ENCODE results near the gene CPNE8. TPM values are rescaled to one million over a fixed set of nuclear protein-coding genes. Genes with fewer than 3 reads are reported as not detected.
A peak's percentile ranks its signal among the peaks of the same experiment; 100 is the strongest.

The CPNE8 gene
- total and polyA plus RNA-seq, 2 experiments from 2014 or later: 3.5 to 4.1 TPM

DNA sequence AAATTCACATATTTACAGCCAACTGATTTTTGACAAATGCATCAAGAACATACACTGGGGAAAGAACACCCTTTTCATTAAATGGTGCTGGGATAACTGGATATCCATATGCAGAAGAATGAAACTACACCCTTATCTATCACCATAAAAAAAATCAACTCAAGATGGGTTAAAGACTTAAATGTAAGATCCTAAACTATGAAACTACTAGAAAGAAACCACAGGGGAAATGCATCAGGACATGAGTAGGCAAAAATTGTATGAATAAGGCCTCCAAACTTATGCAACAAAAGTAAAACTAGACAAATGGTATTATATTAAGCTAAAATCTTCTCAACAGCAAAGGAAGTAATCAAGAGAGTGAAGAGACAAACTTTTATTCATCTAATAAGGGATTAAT, 242.6 kb downstream of the CPNE8 start:
- DNase-seq: peak; percentile 61
- TF ChIP-seq EZH2phosphoT487 (IDR thresholded peaks at IDR 0.05; ENCODE audit: insufficient read depth, low read depth): no peak
- TF ChIP-seq EZH2 (IDR thresholded peaks at IDR 0.05; ENCODE audit: insufficient read depth, poor library complexity, severe bottlenecking): no peak
- H2AFZ ChIP-seq: no peak overlapping the region

DNA sequence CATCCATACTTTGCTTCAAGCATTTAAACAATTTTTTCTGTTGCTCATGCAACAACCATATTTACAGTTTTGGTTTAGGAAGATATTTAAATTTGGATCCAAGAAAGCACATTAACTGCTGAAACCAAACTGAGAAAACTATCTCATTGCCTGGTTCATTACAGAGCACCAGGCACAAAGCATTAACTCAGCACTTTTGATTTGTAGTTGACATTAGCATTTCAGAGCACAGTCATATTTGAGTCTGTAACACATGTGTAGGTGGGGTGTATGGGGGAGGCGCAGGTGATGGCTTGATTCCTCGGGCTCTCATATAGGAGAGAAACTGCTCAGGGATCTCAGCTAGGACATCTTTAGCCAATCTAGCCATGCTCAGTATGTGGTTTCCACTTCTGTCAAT, 251.7 kb downstream of the CPNE8 start:
- Histone ChIP-seq H4K20me1 (ENCODE audit: insufficient read depth) (no peaks in the 10 kb centered on the region), H3K4me1 (ENCODE audit: insufficient read depth) (no peaks in the 10 kb centered on the region), H3K4me2 (ENCODE audit: unreplicated experiment) (no peak overlapping the region), H3K79me2 (ENCODE audit: insufficient read depth) (no peaks in the 10 kb centered on the region), H3K9me3 (ENCODE audit: low read depth) (no peaks in the 10 kb centered on the region), H2AFZ (no peak overlapping the region), H3K9ac (no peak overlapping the region), H3K27me3 (replicated peaks; ENCODE audit: insufficient read depth) (no peaks in the 10 kb centered on the region), H3K9me2 (ENCODE audit: insufficient read depth) (no peaks in the 10 kb centered on the region), H3K27ac (no peak overlapping the region), H3K4me3 (no peak overlapping the region), H3F3A (ENCODE audit: insufficient read depth) (no peaks in the 10 kb centered on the region), H3K36me3 (ENCODE audit: low read depth) (no peaks in the 10 kb centered on the region)
- in situ Hi-C loops (cut with MboI): no loop called here
- 39 to 41% methylated on average over 2 of the region's 2 CpGs for WGBS, 2 experiments (ENCODE audit: low coverage in 1 of 2, low lambda C conversion rate in 2 of 2, missing lambda C conversion rate in 2 of 2)
- TF ChIP-seq EZH2 (IDR thresholded peaks at IDR 0.05; ENCODE audit: insufficient read depth, poor library complexity, severe bottlenecking): no peak
- no peak for TF ChIP-seq EZH2phosphoT487 (IDR thresholded peaks at IDR 0.05; ENCODE audit: insufficient read depth, low read depth)
- DNase-seq: no peak

More for the DNA sequence above, 242.6 kb downstream of the CPNE8 start:
- Histone ChIP-seq H3K9me2 (ENCODE audit: insufficient read depth) (no peaks in the 10 kb centered on the region), H3K4me3 (no peak overlapping the region), H3K9ac (no peak overlapping the region), H3K27me3 (replicated peaks; ENCODE audit: insufficient read depth) (no peaks in the 10 kb centered on the region), H3K4me1 (ENCODE audit: insufficient read depth) (peaks cover 6% of the 10 kb centered on the region; the same call in 1 of the 2 replicates), H3K36me3 (ENCODE audit: low read depth) (no peaks in the 10 kb centered on the region), H3K27ac (peak overlapping the region; percentile 40), H3F3A (ENCODE audit: insufficient read depth) (0 out of 2 replicates have a peak, but pooled peaks cover 4% of the 10 kb centered on the region), H3K4me2 (ENCODE audit: unreplicated experiment) (no peak overlapping the region), H3K9me3 (ENCODE audit: low read depth) (no peaks in the 10 kb centered on the region), H4K20me1 (ENCODE audit: insufficient read depth) (no peaks in the 10 kb centered on the region), H3K79me2 (ENCODE audit: insufficient read depth) (no peaks in the 10 kb centered on the region)
- in situ Hi-C loops (cut with MboI): no loop called here

DNA sequence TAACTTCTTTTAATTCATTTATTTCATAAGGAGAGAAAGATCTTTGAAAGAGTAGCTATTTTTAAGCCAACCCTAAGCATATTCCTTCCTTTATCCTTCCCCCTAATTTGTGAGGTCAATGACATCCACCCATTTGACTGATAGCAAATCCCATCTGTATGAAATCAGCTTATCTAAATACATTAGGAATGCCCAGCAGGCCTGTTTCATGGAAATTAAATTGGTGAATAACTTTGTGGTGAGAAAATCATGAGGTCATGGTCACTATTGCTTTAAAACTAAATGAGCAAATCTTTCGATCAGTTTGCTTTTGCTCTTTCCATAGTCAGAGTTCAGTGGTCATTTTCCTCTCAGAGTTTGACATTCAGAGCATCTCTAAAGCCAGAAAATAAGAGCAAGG, 256.6 kb downstream of the CPNE8 start:
- no peak overlapping the region for H3K27ac ChIP-seq
- no peak overlapping the region for H3K9ac ChIP-seq
- H4K20me1 ChIP-seq (ENCODE audit: insufficient read depth): no peaks in the 10 kb centered on the region
- H3K27me3 ChIP-seq (replicated peaks; ENCODE audit: insufficient read depth): no peaks in the 10 kb centered on the region
- no peaks in the 10 kb centered on the region for H3K4me1 ChIP-seq (ENCODE audit: insufficient read depth)
- no peaks in the 10 kb centered on the region for H3F3A ChIP-seq (ENCODE audit: insufficient read depth)
- H3K9me3 ChIP-seq (ENCODE audit: low read depth): no peaks in the 10 kb centered on the region
- H3K79me2 ChIP-seq (ENCODE audit: insufficient read depth): no peaks in the 10 kb centered on the region
- DNase-seq: no peak
- TF ChIP-seq EZH2 (IDR thresholded peaks at IDR 0.05; ENCODE audit: insufficient read depth, poor library complexity, severe bottlenecking) (no peak), EZH2phosphoT487 (IDR thresholded peaks at IDR 0.05; ENCODE audit: insufficient read depth, low read depth) (no peak)
- no peak overlapping the region for H3K4me3 ChIP-seq
- in situ Hi-C loops (cut with MboI): no loop called here
- no peak overlapping the region for H2AFZ ChIP-seq
- WGBS, 2 experiments (ENCODE audit: low coverage in 1 of 2, low lambda C conversion rate in 2 of 2, missing lambda C conversion rate in 2 of 2): 86 to 100% methylated on average over 1 of the region's 1 CpG
- H3K9me2 ChIP-seq (ENCODE audit: insufficient read depth): no peaks in the 10 kb centered on the region
- no peak overlapping the region for H3K4me2 ChIP-seq (ENCODE audit: unreplicated experiment)
- no peaks in the 10 kb centered on the region for H3K36me3 ChIP-seq (ENCODE audit: low read depth)

DNA sequence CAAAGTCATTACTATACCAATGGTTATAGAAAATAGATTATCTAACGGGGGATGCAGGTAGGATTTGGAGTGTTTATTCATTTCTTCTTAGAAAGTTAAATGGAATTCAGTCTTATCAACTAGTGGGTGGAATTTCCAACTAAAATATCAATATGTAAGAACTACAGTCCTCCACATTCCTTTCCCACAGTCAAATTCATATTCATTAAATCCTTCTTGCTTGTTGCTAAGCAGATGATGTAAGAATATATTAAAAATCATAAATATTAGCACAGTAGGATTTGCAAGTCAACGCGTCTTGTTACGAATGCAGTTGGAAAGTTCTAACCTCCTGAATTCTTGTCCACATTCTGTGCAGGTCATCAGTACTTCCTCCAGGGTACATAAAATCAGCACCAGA, 259.2 kb downstream of the CPNE8 start:
- Histone ChIP-seq H3K9ac (no peak overlapping the region), H3K79me2 (ENCODE audit: insufficient read depth) (no peaks in the 10 kb centered on the region), H3K4me3 (no peak overlapping the region), H3K9me3 (ENCODE audit: low read depth) (no peaks in the 10 kb centered on the region), H3F3A (ENCODE audit: insufficient read depth) (no peaks in the 10 kb centered on the region), H3K4me1 (ENCODE audit: insufficient read depth) (no peaks in the 10 kb centered on the region), H3K4me2 (ENCODE audit: unreplicated experiment) (no peak overlapping the region), H3K27me3 (replicated peaks; ENCODE audit: insufficient read depth) (no peaks in the 10 kb centered on the region), H4K20me1 (ENCODE audit: insufficient read depth) (no peaks in the 10 kb centered on the region), H3K27ac (no peak overlapping the region), H3K36me3 (ENCODE audit: low read depth) (no peaks in the 10 kb centered on the region), H3K9me2 (ENCODE audit: insufficient read depth) (no peaks in the 10 kb centered on the region), H2AFZ (no peak overlapping the region)
- WGBS, 2 experiments (ENCODE audit: low coverage in 1 of 2, low lambda C conversion rate in 2 of 2, missing lambda C conversion rate in 2 of 2): 11 to 15% methylated on average over 4 of the region's 4 CpGs
- no peak for TF ChIP-seq EZH2phosphoT487 (IDR thresholded peaks at IDR 0.05; ENCODE audit: insufficient read depth, low read depth)
- TF ChIP-seq EZH2 (IDR thresholded peaks at IDR 0.05; ENCODE audit: insufficient read depth, poor library complexity, severe bottlenecking): no peak
- DNase-seq: no peak
- in situ Hi-C loops (cut with MboI): no loop called here

DNA sequence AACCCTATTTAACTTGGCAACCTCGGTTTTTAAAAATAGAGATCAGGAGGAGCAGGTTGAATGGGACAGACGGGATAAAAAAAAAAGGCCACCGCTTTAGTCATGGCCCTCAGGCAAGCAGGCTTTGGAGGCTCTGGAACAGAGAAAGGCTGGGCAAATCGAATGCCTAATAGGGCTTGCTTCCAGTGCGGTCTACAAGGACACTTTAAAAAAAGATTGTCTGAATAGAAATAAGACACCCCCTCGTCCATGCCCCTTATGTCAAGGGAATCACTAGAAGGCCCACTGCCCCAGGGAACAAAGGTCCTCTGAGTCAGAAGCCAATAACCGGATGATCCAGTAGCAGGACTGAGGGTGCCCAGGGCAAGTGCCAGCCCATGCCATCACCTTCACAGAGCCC, 265.8 kb downstream of the CPNE8 start:
- Histone ChIP-seq H3K4me3 (no peak overlapping the region), H3K4me2 (ENCODE audit: unreplicated experiment) (no peak overlapping the region), H3K9ac (no peak overlapping the region), H3K4me1 (ENCODE audit: insufficient read depth) (no peaks in the 10 kb centered on the region), H4K20me1 (ENCODE audit: insufficient read depth) (no peaks in the 10 kb centered on the region), H3K9me2 (ENCODE audit: insufficient read depth) (no peaks in the 10 kb centered on the region), H3K27me3 (replicated peaks; ENCODE audit: insufficient read depth) (no peaks in the 10 kb centered on the region), H3K36me3 (ENCODE audit: low read depth) (no peaks in the 10 kb centered on the region), H3K27ac (no peak overlapping the region), H2AFZ (no peak overlapping the region), H3K79me2 (ENCODE audit: insufficient read depth) (no peaks in the 10 kb centered on the region), H3K9me3 (ENCODE audit: low read depth) (no peaks in the 10 kb centered on the region), H3F3A (ENCODE audit: insufficient read depth) (no peaks in the 10 kb centered on the region)
- in situ Hi-C loops (cut with MboI): no loop called here
- no peak for TF ChIP-seq EZH2 (IDR thresholded peaks at IDR 0.05; ENCODE audit: insufficient read depth, poor library complexity, severe bottlenecking)
- no peak for TF ChIP-seq EZH2phosphoT487 (IDR thresholded peaks at IDR 0.05; ENCODE audit: insufficient read depth, low read depth)
- DNase-seq: no peak
- WGBS, 2 experiments (ENCODE audit: low coverage in 1 of 2, low lambda C conversion rate in 2 of 2, missing lambda C conversion rate in 2 of 2): 38 to 41% methylated on average over 7 of the region's 7 CpGs

Data from GM23248 (cell line).